ENCODE data around the gene GRID1.

DNA sequence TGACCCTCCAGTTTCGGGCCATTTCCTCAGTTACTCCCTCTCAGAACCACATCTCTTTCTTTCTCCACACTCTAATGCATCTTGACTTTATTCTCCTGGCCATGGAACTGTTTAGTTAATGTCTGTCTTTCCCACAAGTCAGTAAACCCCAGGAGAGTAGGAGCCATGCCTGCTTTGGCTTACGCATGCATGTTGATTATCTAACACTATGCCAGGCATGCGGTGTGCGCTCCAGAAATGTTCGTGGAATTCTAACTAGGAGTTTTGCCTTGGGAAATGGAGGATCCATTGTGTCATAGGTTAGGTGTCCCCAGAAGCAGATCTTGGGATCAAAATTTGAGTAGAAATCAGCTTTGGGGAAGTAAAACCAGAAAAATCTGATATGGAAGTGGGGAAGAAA is 308.9 kb downstream of the GRID1 start:
- TF ChIP-seq EZH2phosphoT487 (IDR thresholded peaks at IDR 0.05; ENCODE audit: insufficient read depth, low read depth): no peak
- no peak for TF ChIP-seq EZH2 (IDR thresholded peaks at IDR 0.05; ENCODE audit: insufficient read depth, poor library complexity, severe bottlenecking)
